ENCODE measurements around the gene EEFSEC.

- no peak for TF ChIP-seq CTCF (IDR thresholded peaks at IDR 0.05)
- no peak for TF ChIP-seq POLR2A (IDR thresholded peaks at IDR 0.05)
These were observed 249.0 kb downstream of the EEFSEC start for GRCh38 chr3:128402319-128402718.

Measured in adrenal gland (tissue), 5 donors.